ENCODE results near the gene C1orf21. TPM values are rescaled to one million over a fixed set of nuclear protein-coding genes. Genes with fewer than 3 reads are reported as not detected.

C1orf21 gene
- polyA plus RNA-seq, 1 donor (not counting 4 experiments of a cell fraction or from before 2014, with no cell fraction given): 44.3 TPM

DNA sequence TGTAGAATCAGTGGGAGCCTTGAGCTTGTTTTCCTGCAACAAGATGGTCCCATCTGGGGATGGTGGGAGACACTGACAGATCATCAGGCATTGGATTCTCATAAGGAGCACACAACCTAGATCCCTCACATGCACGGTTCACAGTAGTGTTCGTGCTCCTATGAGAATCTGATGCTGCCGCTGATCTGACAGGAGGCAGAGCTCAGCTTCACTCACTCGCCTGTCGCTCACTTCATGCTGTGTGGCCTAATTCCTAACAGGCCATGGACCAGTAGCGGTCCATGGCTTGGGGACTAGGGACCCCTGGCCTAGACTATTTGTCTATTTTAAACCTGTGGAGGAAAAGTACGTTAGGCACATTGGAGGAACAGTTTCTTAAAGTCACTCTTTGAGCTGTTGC lies 227.8 kb downstream of the C1orf21 start:
- H4K20me1 ChIP-seq (ENCODE audit: control insufficient read depth, extremely low read depth, insufficient read depth, low read length): no peaks in the 10 kb centered on the region
- peaks cover 8% of the 10 kb centered on the region for H3K4me1 ChIP-seq (ENCODE audit: control insufficient read depth, extremely low read depth, insufficient read depth, low read length)
- no peak overlapping the region for H3K4me3 ChIP-seq (ENCODE audit: control insufficient read depth in 2 of 3, extremely low read depth in 1 of 3, insufficient read depth in 2 of 3, low read depth in 1 of 3, low read length in 3 of 3)
- no peaks in the 10 kb centered on the region for H3K79me2 ChIP-seq (ENCODE audit: control insufficient read depth, insufficient read depth, low read length)
- H3K9me3 ChIP-seq (ENCODE audit: control insufficient read depth, low read depth, low read length): no peaks in the 10 kb centered on the region
- dilution Hi-C loops (cut with MboI; ENCODE audit: extremely low pct_ligation_motif_present, low sequenced_read_pairs): no loop called here
- no peaks in the 10 kb centered on the region for H3K27me3 ChIP-seq (ENCODE audit: control insufficient read depth, extremely low read depth, insufficient read depth, low read length)
- H2AFZ ChIP-seq (ENCODE audit: control insufficient read depth, low read length): no peak overlapping the region
- H3K36me3 ChIP-seq (ENCODE audit: control insufficient read depth in 2 of 2, extremely low read depth in 1 of 2, insufficient read depth in 2 of 2, low read length in 2 of 2): peaks cover 0 to under 1% of the 10 kb centered on the region in 2 experiments
- no peak overlapping the region for H3K9ac ChIP-seq (ENCODE audit: control insufficient read depth, extremely low read depth, insufficient read depth, low read length)
- DNase-seq (ENCODE audit: low read depth, low spot score) (no peak), FAIRE-seq (no peak)
- H3K9me1 ChIP-seq (ENCODE audit: control insufficient read depth, extremely low read depth, insufficient read depth, low read length): no peaks in the 10 kb centered on the region
- H3K4me2 ChIP-seq (ENCODE audit: control insufficient read depth, extremely low read depth, insufficient read depth, low read depth, low read length): no peak overlapping the region
- H3K27ac ChIP-seq (ENCODE audit: control insufficient read depth, insufficient read depth, low read length): no peak overlapping the region
- TF ChIP-seq, protein P1, sequence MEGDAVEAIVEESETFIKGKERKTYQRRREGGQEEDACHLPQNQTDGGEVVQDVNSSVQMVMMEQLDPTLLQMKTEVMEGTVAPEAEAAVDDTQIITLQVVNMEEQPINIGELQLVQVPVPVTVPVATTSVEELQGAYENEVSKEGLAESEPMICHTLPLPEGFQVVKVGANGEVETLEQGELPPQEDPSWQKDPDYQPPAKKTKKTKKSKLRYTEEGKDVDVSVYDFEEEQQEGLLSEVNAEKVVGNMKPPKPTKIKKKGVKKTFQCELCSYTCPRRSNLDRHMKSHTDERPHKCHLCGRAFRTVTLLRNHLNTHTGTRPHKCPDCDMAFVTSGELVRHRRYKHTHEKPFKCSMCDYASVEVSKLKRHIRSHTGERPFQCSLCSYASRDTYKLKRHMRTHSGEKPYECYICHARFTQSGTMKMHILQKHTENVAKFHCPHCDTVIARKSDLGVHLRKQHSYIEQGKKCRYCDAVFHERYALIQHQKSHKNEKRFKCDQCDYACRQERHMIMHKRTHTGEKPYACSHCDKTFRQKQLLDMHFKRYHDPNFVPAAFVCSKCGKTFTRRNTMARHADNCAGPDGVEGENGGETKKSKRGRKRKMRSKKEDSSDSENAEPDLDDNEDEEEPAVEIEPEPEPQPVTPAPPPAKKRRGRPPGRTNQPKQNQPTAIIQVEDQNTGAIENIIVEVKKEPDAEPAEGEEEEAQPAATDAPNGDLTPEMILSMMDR (optimal IDR thresholded peaks at IDR 0.05 in 1 of 3, IDR thresholded peaks at IDR 0.05 in 1 of 3, conservative IDR thresholded peaks at IDR 0.05 in 1 of 3; ENCODE audit: extremely low read depth in 1 of 3, insufficient read depth in 2 of 3, low read length in 3 of 3): no peak
- TF ChIP-seq EZH2 (IDR thresholded peaks at IDR 0.05; ENCODE audit: low read length): no peak

DNA sequence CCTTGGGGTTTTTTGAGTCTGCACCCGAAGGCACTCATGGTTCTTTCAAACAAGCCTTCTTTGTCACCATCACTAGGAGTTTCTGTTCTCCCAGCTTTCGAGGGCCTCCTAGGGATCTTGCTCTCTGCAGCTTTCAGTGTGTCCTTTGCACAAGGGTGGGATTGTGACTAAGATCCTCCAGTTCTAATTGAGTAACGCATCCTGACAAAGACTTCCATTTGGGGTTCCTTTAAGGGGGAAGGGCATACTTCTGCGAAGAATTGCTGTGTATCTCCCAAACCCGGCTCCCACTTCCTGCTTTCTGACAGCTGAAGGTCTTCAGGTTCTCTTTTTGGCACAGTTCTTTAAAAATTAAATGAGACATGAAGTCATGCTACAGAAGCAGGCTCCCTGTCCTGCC lies 228.5 kb downstream of the C1orf21 start:
- Histone ChIP-seq H3K36me3 (ENCODE audit: control insufficient read depth in 2 of 2, extremely low read depth in 1 of 2, insufficient read depth in 2 of 2, low read length in 2 of 2) (peaks cover 2 to 3% of the 10 kb centered on the region in 2 experiments), H3K4me3 (ENCODE audit: control insufficient read depth in 2 of 3, extremely low read depth in 1 of 3, insufficient read depth in 2 of 3, low read depth in 1 of 3, low read length in 3 of 3) (no peak overlapping the region), H4K20me1 (ENCODE audit: control insufficient read depth, extremely low read depth, insufficient read depth, low read length) (no peaks in the 10 kb centered on the region), H3K79me2 (ENCODE audit: control insufficient read depth, insufficient read depth, low read length) (no peaks in the 10 kb centered on the region), H3K9me3 (ENCODE audit: control insufficient read depth, low read depth, low read length) (no peaks in the 10 kb centered on the region), H3K9me1 (ENCODE audit: control insufficient read depth, extremely low read depth, insufficient read depth, low read length) (no peaks in the 10 kb centered on the region), H3K9ac (ENCODE audit: control insufficient read depth, extremely low read depth, insufficient read depth, low read length) (no peak overlapping the region), H3K4me2 (ENCODE audit: control insufficient read depth, extremely low read depth, insufficient read depth, low read depth, low read length) (no peak overlapping the region), H3K27me3 (ENCODE audit: control insufficient read depth, extremely low read depth, insufficient read depth, low read length) (no peaks in the 10 kb centered on the region), H3K27ac (ENCODE audit: control insufficient read depth, insufficient read depth, low read length) (no peak overlapping the region), H3K4me1 (ENCODE audit: control insufficient read depth, extremely low read depth, insufficient read depth, low read length) (peaks cover 8% of the 10 kb centered on the region), H2AFZ (ENCODE audit: control insufficient read depth, low read length) (no peak overlapping the region)
- DNase-seq (ENCODE audit: low read depth, low spot score) (no peak), FAIRE-seq (no peak)
- dilution Hi-C loops (cut with MboI; ENCODE audit: extremely low pct_ligation_motif_present, low sequenced_read_pairs): no loop called here
- TF ChIP-seq EZH2 (IDR thresholded peaks at IDR 0.05; ENCODE audit: low read length): no peak
- TF ChIP-seq, protein P1 (optimal IDR thresholded peaks at IDR 0.05 in 1 of 3, IDR thresholded peaks at IDR 0.05 in 1 of 3, conservative IDR thresholded peaks at IDR 0.05 in 1 of 3; ENCODE audit: extremely low read depth in 1 of 3, insufficient read depth in 2 of 3, low read length in 3 of 3): no peak
